Glomerular endothelial cell (primary cell): ENCODE results near the gene HIP1R. TPM values are rescaled to one million over a fixed set of nuclear protein-coding genes. Genes with fewer than 3 reads are reported as not detected.

Experiments used
- DNase-seq: peaks from one replicate; pipeline ENCODE4 v3.0.0-alpha.2; 2011; ENCODE audit warnings: low read depth, low spot score; ENCODE audit errors: extremely low read depth
- total RNA-seq: library from RNA; depleted of rRNA; stranded (reverse); fragments of >200 nt; gene quantifications from 2 replicates; pipeline ENCODE4 v1.2.3, GENCODE V29; 2015

HIP1R gene
- total RNA-seq, 1 donor from 2014 or later = 143 TPM

- no peak for DNase-seq
These were observed 11.6 kb downstream of the HIP1R start for GRCh38 chr12:122846622-122847515.

GRCh38 chr12:122847516-122847836, 12.2 kb downstream of the HIP1R start:
- no peak for DNase-seq

- DNase-seq = no peak
These were observed 12.7 kb downstream of the HIP1R start for GRCh38 chr12:122847921-122848421.

- no peak for DNase-seq
These were observed 13.5 kb downstream of the HIP1R start for GRCh38 chr12:122848471-122849351.

- DNase-seq = no peak
These were observed 14.2 kb downstream of the HIP1R start for GRCh38 chr12:122849352-122850047.

- no peak for DNase-seq
These were observed 14.8 kb downstream of the HIP1R start for GRCh38 chr12:122850048-122850445.

- no peak for DNase-seq
These were observed 15.6 kb downstream of the HIP1R start for GRCh38 chr12:122850695-122851350.

GRCh38 chr12:122851820-122852219, 16.6 kb downstream of the HIP1R start:
- DNase-seq = peak; percentile 83

- DNase-seq = no peak
These were observed 17.3 kb downstream of the HIP1R start for GRCh38 chr12:122852336-122853275.

GRCh38 chr12:122853582-122854245, 18.5 kb downstream of the HIP1R start:
- no peak for DNase-seq

GRCh38 chr12:122854554-122854953, 19.3 kb downstream of the HIP1R start:
- no peak for DNase-seq

GRCh38 chr12:122855071-122855829, 20.0 kb downstream of the HIP1R start:
- DNase-seq = no peak

- DNase-seq = no peak
These were observed 20.9 kb downstream of the HIP1R start for GRCh38 chr12:122855928-122856831.

- no peak for DNase-seq
These were observed 21.9 kb downstream of the HIP1R start for GRCh38 chr12:122856999-122857671.

- DNase-seq = no peak
These were observed 22.9 kb downstream of the HIP1R start for GRCh38 chr12:122858171-122858570.

- DNase-seq = no peak
These were observed 23.5 kb downstream of the HIP1R start for GRCh38 chr12:122858591-122859302.
